ENCODE results near the gene DDIAS.

- TF ChIP-seq POLR2A (IDR thresholded peaks at IDR 0.05), result no peak
- TF ChIP-seq CTCF (IDR thresholded peaks at IDR 0.05 in 4 of 5, conservative IDR thresholded peaks at IDR 0.05 in 1 of 5), result no peak
These were observed 35.7 kb upstream of the DDIAS start for GRCh38 chr11:82865841-82866240.

Measured in gastrocnemius medialis (tissue), 4 donors.